ENCODE results near the gene PLPP2.
"Not testable (repeated sequence)": the region's sequence is repeated elsewhere in the genome, so short reads cannot be mapped to it uniquely, and the experiment has no call there.

Gene PLPP2

GRCh38 chr19:246551-246950 is 44.7 kb downstream of the PLPP2 start:
- TF ChIP-seq CTCF (IDR thresholded peaks at IDR 0.05; ENCODE audit: low read depth, low read length): no peak
- no peak overlapping the region for H3K4me3 ChIP-seq (ENCODE audit: low read depth, low read length)

GRCh38 chr19:245900-246299 is 45.3 kb downstream of the PLPP2 start:
- H3K4me3 ChIP-seq (ENCODE audit: low read depth, low read length): not testable (repeated sequence)

GRCh38 chr19:245457-245856 is 45.7 kb downstream of the PLPP2 start:
- no peak overlapping the region for H3K4me3 ChIP-seq (ENCODE audit: low read depth, low read length)
- TF ChIP-seq CTCF (IDR thresholded peaks at IDR 0.05; ENCODE audit: low read depth, low read length): no peak
